ENCODE results near the gene KIAA1549.
"Not testable (repeated sequence)": the region's sequence is repeated elsewhere in the genome, so short reads cannot be mapped to it uniquely, and the experiment has no call there.

The KIAA1549 gene

DNA sequence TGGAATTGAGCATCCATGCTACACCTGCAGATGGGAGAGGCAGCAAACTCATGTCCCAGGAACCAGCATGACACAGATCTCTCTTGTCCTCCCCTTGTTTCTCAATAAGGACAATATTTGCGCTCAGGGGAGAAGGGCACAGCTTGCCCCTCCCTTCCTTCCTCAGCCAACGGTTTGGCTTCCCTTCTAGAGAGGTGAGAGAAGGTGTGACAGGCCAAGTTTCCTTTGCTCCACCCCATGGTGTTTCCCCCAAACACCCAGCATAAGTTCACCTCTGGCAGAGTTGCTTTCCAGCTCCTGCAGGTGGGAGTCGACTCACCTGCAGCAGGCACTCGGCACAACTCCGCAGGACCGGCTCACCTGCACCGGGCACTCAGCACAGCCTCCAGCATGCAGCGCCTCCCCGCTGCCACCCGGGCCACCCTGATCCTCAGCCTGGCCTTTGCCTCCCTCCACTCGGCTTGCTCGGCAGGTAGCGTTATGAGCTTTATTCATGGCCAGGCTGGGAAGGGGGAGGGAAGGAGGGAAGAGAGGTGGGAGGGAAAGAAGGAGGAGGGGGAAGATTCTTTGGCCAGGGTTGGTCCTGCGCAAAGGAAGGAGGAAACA is 183.4 kb downstream of the KIAA1549 start, which contains the start of the genes ATP6V0A4 and TMEM213:
ATP6V0A4 (minus strand) TSS at position 482 of the 606 bp plus-strand sequence. CDS start 26,949 bp downstream, outside the sequence.
TMEM213 (plus strand) TSS at position 280 of the 606 bp plus-strand sequence; CDS start at position 391, 111 bp downstream.
- Histone ChIP-seq H3K36me3 (replicated peaks; ENCODE audit: low read depth, low read length) (no peaks in the 10 kb centered on the region), H4K20me1 (ENCODE audit: insufficient read depth, low read length) (no peaks in the 10 kb centered on the region), H3K9me3 (ENCODE audit: insufficient read depth, low read length) (no peaks in the 10 kb centered on the region), H3K27me3 (ENCODE audit: low read depth, low read length) (no peaks in the 10 kb centered on the region), H3K27ac (ENCODE audit: low read length) (no peak within 1 kb of the TSS), H3K4me3 (ENCODE audit: low read length) (no peak within 1 kb of the TSS), H3K9ac (ENCODE audit: low read length) (no peak within 1 kb of the TSS), H2AFZ (ENCODE audit: low read depth, low read length) (no peak within 1 kb of the TSS), H3K4me2 (ENCODE audit: low read length) (no peak within 1 kb of the TSS), H3K79me2 (ENCODE audit: low read length) (no peaks in the 10 kb centered on the region), H3K4me1 (ENCODE audit: low read length) (no peaks in the 10 kb centered on the region)
- TF ChIP-seq EZH2phosphoT487 (IDR thresholded peaks at IDR 0.05; ENCODE audit: low read depth) = no peak
- no peak for TF ChIP-seq CTCF (IDR thresholded peaks at IDR 0.05; ENCODE audit: low read depth, low read length)

DNA sequence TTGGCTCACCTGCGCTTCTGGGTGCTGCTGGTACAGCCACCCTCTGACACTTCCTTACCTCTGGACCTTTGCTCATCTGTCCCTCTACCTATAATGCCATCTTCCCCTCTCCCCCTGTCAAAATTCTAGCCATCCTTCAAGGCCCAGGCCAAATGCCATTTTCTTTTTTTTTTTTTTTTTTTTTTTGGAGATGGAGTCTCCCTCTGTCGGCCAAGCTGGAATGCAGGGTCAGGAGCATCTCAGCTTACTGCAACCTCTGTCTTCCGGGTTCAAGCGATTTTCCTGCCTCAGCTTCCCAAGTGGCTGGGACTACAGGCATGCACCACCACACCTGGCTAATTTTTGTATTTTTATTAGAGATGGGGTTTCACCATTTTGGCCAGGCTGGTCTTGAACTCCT is 184.1 kb downstream of the KIAA1549 start:
- H2AFZ ChIP-seq (ENCODE audit: low read depth, low read length); H3K4me1 ChIP-seq (ENCODE audit: low read length); H3K9me3 ChIP-seq (ENCODE audit: insufficient read depth, low read length); H4K20me1 ChIP-seq (ENCODE audit: insufficient read depth, low read length); H3K36me3 ChIP-seq (replicated peaks; ENCODE audit: low read depth, low read length); H3K4me3 ChIP-seq (ENCODE audit: low read length); H3K27me3 ChIP-seq (ENCODE audit: low read depth, low read length); H3K27ac ChIP-seq (ENCODE audit: low read length); H3K9ac ChIP-seq (ENCODE audit: low read length); H3K79me2 ChIP-seq (ENCODE audit: low read length); H3K4me2 ChIP-seq (ENCODE audit: low read length): not testable (repeated sequence)

DNA sequence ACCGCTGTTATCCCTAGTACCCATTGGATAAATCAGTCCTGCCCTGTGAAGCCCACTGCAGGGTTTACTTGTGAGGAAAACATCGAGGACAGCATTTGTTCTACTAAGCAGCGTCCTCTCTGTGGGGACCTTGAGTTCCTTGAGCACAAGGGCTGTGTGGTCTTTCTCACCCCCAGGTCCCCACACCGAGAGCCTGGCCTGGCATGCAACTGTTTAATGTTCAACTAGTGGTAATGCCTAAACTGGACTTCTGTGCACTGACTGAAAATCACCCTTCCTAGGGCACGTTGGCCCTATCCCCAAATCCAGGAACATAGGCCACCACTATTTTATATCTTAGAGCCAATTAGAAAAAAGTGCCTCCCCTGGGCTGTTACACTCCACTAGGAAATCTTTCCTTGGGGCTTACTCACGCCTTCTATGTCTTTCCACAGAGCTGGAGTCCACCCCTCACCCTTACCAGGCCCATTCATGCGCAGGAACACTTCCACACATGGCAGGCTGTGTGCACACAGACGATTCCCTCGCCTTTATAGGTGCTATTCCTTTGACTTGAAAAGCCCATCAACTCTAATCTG is 185.1 kb downstream of the KIAA1549 start:
- Histone ChIP-seq H2AFZ (ENCODE audit: low read depth, low read length) (no peak overlapping the region), H3K79me2 (ENCODE audit: low read length) (no peaks in the 10 kb centered on the region), H3K4me3 (ENCODE audit: low read length) (no peak overlapping the region), H3K27ac (ENCODE audit: low read length) (no peak overlapping the region), H3K36me3 (replicated peaks; ENCODE audit: low read depth, low read length) (no peaks in the 10 kb centered on the region), H3K9ac (ENCODE audit: low read length) (no peak overlapping the region), H3K4me2 (ENCODE audit: low read length) (no peak overlapping the region), H4K20me1 (ENCODE audit: insufficient read depth, low read length) (no peaks in the 10 kb centered on the region), H3K27me3 (ENCODE audit: low read depth, low read length) (no peaks in the 10 kb centered on the region), H3K9me3 (ENCODE audit: insufficient read depth, low read length) (no peaks in the 10 kb centered on the region), H3K4me1 (ENCODE audit: low read length) (no peaks in the 10 kb centered on the region)
- TF ChIP-seq EZH2phosphoT487 (IDR thresholded peaks at IDR 0.05; ENCODE audit: low read depth) = no peak
- TF ChIP-seq CTCF (IDR thresholded peaks at IDR 0.05; ENCODE audit: low read depth, low read length) = no peak

- H3K9ac ChIP-seq (ENCODE audit: low read length) = no peak overlapping the region
- H3K79me2 ChIP-seq (ENCODE audit: low read length) = no peaks in the 10 kb centered on the region
- H2AFZ ChIP-seq (ENCODE audit: low read depth, low read length) = no peak overlapping the region
- H3K27ac ChIP-seq (ENCODE audit: low read length) = no peak overlapping the region
- H3K9me3 ChIP-seq (ENCODE audit: insufficient read depth, low read length) = no peaks in the 10 kb centered on the region
- no peak overlapping the region for H3K4me3 ChIP-seq (ENCODE audit: low read length)
- H3K27me3 ChIP-seq (ENCODE audit: low read depth, low read length) = peaks cover 3% of the 10 kb centered on the region; the same call in 1 of the 2 replicates
- H4K20me1 ChIP-seq (ENCODE audit: insufficient read depth, low read length) = no peaks in the 10 kb centered on the region
- TF ChIP-seq CTCF (IDR thresholded peaks at IDR 0.05; ENCODE audit: low read depth, low read length) (no peak), EZH2phosphoT487 (IDR thresholded peaks at IDR 0.05; ENCODE audit: low read depth) (no peak)
- no peaks in the 10 kb centered on the region for H3K36me3 ChIP-seq (replicated peaks; ENCODE audit: low read depth, low read length)
- no peak overlapping the region for H3K4me2 ChIP-seq (ENCODE audit: low read length)
- no peaks in the 10 kb centered on the region for H3K4me1 ChIP-seq (ENCODE audit: low read length)
These were observed 195.4 kb downstream of the KIAA1549 start for GRCh38 chr7:138785587-138786437.

All from OCI-LY3 (cell line).